Measurements from ENCODE around the gene MNAT1. TPM values are rescaled to one million over a fixed set of nuclear protein-coding genes. Genes with fewer than 3 reads are reported as not detected.

Gene MNAT1
- polyA plus RNA-seq, 1 of the 3 experiments (the other 2 are of a cell fraction): 38.9 TPM

DNA sequence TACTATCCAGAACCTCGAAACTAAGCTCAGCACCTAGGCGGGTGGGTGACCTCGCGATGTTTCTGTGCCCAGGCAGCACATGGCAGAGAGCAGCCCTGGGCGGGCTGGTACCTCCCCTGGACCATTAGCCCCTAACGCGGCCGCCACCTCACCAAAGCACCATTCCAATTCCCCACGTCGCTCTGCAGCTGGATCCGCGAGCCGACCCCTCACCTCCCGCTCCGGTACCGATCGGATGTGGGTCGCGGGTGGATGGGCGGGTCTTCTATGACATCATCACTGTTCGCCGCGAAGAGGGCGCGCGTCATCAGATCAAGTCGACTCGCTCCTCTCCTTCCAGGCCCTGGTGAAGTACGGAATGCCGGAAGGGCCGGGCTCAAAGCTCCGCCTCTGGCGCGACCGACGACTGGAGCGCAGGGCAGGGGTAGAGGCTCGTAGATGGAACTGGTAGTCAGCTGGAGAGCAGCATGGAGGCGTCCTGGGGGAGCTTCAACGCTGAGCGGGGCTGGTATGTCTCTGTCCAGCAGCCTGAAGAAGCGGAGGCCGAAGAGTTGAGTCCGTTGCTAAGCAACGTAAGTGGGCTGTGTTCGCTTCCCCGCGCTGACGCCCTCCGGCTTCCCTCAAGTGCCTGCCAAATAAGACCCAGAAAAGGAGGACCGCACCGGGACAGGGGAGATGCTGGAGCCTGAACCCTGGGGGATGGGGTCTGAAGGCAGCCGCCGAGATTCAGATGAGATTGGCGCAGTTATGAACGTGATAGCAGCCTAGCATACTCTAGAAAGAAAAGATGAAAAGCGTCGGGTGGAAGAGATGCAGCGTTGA lies 246.5 kb downstream of the MNAT1 start, which contains the start of the genes SLC38A6 and TRMT5 (continued):
- TF ChIP-seq NRF1 (IDR thresholded peaks at IDR 0.05; ENCODE audit: low read depth, low read length) (no peak), NFIC (IDR thresholded peaks at IDR 0.05; ENCODE audit: borderline replicate concordance) (no peak; the same call in 1 of the 2 replicates), RFX5 (IDR thresholded peaks at IDR 0.05; ENCODE audit: low read length) (peak; percentile 62; the same call in 1 of the 2 replicates), FOXM1 (IDR thresholded peaks at IDR 0.05; ENCODE audit: low read depth) (no peak), CHD2 (IDR thresholded peaks at IDR 0.05; ENCODE audit: low read length, partially characterized antibody) (peak; percentile 94)
- TF ChIP-seq, protein P1, sequence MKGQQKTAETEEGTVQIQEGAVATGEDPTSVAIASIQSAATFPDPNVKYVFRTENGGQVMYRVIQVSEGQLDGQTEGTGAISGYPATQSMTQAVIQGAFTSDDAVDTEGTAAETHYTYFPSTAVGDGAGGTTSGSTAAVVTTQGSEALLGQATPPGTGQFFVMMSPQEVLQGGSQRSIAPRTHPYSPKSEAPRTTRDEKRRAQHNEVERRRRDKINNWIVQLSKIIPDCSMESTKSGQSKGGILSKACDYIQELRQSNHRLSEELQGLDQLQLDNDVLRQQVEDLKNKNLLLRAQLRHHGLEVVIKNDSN (IDR thresholded peaks at IDR 0.05; ENCODE audit: borderline replicate concordance, low read depth): no peak
- TF ChIP-seq, protein P2, sequence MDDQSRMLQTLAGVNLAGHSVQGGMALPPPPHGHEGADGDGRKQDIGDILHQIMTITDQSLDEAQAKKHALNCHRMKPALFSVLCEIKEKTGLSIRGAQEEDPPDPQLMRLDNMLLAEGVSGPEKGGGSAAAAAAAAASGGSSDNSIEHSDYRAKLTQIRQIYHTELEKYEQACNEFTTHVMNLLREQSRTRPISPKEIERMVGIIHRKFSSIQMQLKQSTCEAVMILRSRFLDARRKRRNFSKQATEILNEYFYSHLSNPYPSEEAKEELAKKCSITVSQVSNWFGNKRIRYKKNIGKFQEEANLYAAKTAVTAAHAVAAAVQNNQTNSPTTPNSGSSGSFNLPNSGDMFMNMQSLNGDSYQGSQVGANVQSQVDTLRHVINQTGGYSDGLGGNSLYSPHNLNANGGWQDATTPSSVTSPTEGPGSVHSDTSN (IDR thresholded peaks at IDR 0.05): no peak
- TF ChIP-seq, protein P3, sequence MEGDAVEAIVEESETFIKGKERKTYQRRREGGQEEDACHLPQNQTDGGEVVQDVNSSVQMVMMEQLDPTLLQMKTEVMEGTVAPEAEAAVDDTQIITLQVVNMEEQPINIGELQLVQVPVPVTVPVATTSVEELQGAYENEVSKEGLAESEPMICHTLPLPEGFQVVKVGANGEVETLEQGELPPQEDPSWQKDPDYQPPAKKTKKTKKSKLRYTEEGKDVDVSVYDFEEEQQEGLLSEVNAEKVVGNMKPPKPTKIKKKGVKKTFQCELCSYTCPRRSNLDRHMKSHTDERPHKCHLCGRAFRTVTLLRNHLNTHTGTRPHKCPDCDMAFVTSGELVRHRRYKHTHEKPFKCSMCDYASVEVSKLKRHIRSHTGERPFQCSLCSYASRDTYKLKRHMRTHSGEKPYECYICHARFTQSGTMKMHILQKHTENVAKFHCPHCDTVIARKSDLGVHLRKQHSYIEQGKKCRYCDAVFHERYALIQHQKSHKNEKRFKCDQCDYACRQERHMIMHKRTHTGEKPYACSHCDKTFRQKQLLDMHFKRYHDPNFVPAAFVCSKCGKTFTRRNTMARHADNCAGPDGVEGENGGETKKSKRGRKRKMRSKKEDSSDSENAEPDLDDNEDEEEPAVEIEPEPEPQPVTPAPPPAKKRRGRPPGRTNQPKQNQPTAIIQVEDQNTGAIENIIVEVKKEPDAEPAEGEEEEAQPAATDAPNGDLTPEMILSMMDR (IDR thresholded peaks at IDR 0.05): no peak

- Histone ChIP-seq H3K4me3 (ENCODE audit: low read depth in 2 of 2, low read length in 1 of 2) (peak overlapping the region; percentile 87 to 97), H3K9ac (peak overlapping the region; percentile 85), H3K36me3 (replicated peaks in 1 of 2; ENCODE audit: control insufficient read depth in 1 of 2, insufficient read depth in 2 of 2, low read length in 1 of 2) (peaks cover 39 to 49% of the 10 kb centered on the region in 2 experiments), H2AFZ (ENCODE audit: low read depth) (peak overlapping the region; percentile 66; the same call in 1 of the 2 replicates), H3K4me1 (ENCODE audit: control insufficient read depth in 1 of 2, insufficient read depth in 2 of 2, low read depth in 1 of 2, low read length in 1 of 2) (peaks cover 12 to 32% of the 10 kb centered on the region in 2 experiments; a peak in 3 of 4 replicates), H3F3A (replicated peaks; ENCODE audit: insufficient read depth) (peaks cover 5% of the 10 kb centered on the region), H3K27ac (ENCODE audit: low read depth in 2 of 2, low read length in 1 of 2) (peak overlapping the region; percentile 86 to 88), H3K27me3 (ENCODE audit: insufficient read depth) (no peaks in the 10 kb centered on the region), H4K20me1 (ENCODE audit: insufficient read depth) (no peaks in the 10 kb centered on the region), H3K79me2 (ENCODE audit: insufficient read depth) (peaks cover 67% of the 10 kb centered on the region), H3K9me3 (no peaks in the 10 kb centered on the region), H3K4me2 (peak overlapping the region; percentile 87), H3K9me2 (no peaks in the 10 kb centered on the region)
- CTCF ChIA-PET: interaction anchor here (0.9 to 1.5 kb wide), 3 partner anchors 14 to 341 kb away, joined by 3 to 5 read pairs (median 3); no protein-coding TSS in a partner anchor
- TF ChIP-seq NRF1 (IDR thresholded peaks at IDR 0.05; ENCODE audit: low read depth, low read length) (no peak), JUND (IDR thresholded peaks at IDR 0.05) (no peak), MAX (IDR thresholded peaks at IDR 0.05; ENCODE audit: low read depth) (0 out of 2 replicates have a peak, but pooled peaks have one; percentile 27), ELF1 (IDR thresholded peaks at IDR 0.05) (no peak), FOXM1 (IDR thresholded peaks at IDR 0.05; ENCODE audit: low read depth) (no peak), TEAD4 (IDR thresholded peaks at IDR 0.05; ENCODE audit: borderline replicate concordance, insufficient read depth) (no peak), FOSL2 (IDR thresholded peaks at IDR 0.05; ENCODE audit: borderline replicate concordance, low read depth) (no peak), YY1 (IDR thresholded peaks at IDR 0.05; ENCODE audit: low read depth) (no peak), GABPA (IDR thresholded peaks at IDR 0.05; ENCODE audit: low read depth) (no peak), SIN3A (IDR thresholded peaks at IDR 0.05; ENCODE audit: borderline replicate concordance, low read depth, low read length) (peak; percentile 57; the same call in 1 of the 2 replicates), POLR2AphosphoS5 (IDR thresholded peaks at IDR 0.05; ENCODE audit: low read depth, low read length) (0 out of 2 replicates have a peak, but pooled peaks have one; percentile 36), NFIC (IDR thresholded peaks at IDR 0.05; ENCODE audit: borderline replicate concordance) (no peak)
- TF ChIP-seq, protein P1 (IDR thresholded peaks at IDR 0.05; ENCODE audit: borderline replicate concordance, low read depth): peak; percentile 53; the same call in 1 of the 2 replicates
- TF ChIP-seq, protein P4, sequence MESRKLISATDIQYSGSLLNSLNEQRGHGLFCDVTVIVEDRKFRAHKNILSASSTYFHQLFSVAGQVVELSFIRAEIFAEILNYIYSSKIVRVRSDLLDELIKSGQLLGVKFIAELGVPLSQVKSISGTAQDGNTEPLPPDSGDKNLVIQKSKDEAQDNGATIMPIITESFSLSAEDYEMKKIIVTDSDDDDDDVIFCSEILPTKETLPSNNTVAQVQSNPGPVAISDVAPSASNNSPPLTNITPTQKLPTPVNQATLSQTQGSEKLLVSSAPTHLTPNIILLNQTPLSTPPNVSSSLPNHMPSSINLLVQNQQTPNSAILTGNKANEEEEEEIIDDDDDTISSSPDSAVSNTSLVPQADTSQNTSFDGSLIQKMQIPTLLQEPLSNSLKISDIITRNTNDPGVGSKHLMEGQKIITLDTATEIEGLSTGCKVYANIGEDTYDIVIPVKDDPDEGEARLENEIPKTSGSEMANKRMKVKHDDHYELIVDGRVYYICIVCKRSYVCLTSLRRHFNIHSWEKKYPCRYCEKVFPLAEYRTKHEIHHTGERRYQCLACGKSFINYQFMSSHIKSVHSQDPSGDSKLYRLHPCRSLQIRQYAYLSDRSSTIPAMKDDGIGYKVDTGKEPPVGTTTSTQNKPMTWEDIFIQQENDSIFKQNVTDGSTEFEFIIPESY (IDR thresholded peaks at IDR 0.05; ENCODE audit: borderline replicate concordance, low read depth): no peak
- DNase-seq: peak; percentile 11
- 4% methylated on average over 12 of the region's 12 CpGs for WGBS (ENCODE audit: low lambda C conversion rate)
- POLR2A ChIA-PET: no interaction called here
Measured at GRCh38 chr14:60981633-60982455, 247.3 kb downstream of the MNAT1 start.
